ENCODE data around the gene MYH3.

DNA sequence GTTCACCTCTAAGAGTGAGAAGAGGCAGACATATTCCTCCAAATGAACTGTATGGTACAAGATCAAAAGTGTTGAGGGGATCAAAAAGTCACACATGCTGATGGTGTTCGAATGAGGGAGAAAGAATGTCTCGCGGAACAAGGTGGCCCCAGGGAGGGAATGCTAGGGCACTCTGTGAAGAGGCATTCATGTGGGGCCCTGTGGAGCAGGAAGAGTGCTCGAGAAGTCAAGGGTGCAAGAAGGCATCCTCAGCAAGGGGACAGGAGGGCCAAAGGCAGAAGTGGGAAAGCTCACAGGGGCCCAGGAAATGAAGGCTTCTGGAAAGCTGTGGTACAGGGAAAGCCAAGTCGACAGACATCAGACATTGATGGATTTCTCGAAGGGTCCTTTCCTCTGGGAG, 6.1 kb upstream of the MYH3 start:
- TF ChIP-seq POLR2A (IDR thresholded peaks at IDR 0.05) = no peak
- TF ChIP-seq, protein P1, sequence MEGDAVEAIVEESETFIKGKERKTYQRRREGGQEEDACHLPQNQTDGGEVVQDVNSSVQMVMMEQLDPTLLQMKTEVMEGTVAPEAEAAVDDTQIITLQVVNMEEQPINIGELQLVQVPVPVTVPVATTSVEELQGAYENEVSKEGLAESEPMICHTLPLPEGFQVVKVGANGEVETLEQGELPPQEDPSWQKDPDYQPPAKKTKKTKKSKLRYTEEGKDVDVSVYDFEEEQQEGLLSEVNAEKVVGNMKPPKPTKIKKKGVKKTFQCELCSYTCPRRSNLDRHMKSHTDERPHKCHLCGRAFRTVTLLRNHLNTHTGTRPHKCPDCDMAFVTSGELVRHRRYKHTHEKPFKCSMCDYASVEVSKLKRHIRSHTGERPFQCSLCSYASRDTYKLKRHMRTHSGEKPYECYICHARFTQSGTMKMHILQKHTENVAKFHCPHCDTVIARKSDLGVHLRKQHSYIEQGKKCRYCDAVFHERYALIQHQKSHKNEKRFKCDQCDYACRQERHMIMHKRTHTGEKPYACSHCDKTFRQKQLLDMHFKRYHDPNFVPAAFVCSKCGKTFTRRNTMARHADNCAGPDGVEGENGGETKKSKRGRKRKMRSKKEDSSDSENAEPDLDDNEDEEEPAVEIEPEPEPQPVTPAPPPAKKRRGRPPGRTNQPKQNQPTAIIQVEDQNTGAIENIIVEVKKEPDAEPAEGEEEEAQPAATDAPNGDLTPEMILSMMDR (IDR thresholded peaks at IDR 0.05) = no peak
